Lower lobe of right lung (tissue), 2 donors: ENCODE data around the gene SNX24. TPM values are rescaled to one million over a fixed set of nuclear protein-coding genes. Genes with fewer than 3 reads are reported as not detected.

Experiments
- ATAC-seq, 2 donors: fragments of 200-7000 bp; cut with Tn5 transposase; one replicate each; pipeline ENCODE4 v1.9.1; 2020 to 2022; ENCODE audit warnings: mild to moderate bottlenecking in 2 of 2, moderate library complexity in 2 of 2
- DNase-seq: peaks from one replicate; pipeline ENCODE4 v3.0.0-alpha.2; 2020
- H3K27ac ChIP-seq: fragments of 200-600 bp; one replicate; pipeline ENCODE4 v1.8.0; 2022
- H3K27me3 ChIP-seq: fragments of 200-600 bp; one replicate; pipeline ENCODE4 v1.8.0; 2022; ENCODE audit warnings: low read depth
- H3K36me3 ChIP-seq: fragments of 200-600 bp; one replicate; pipeline ENCODE4 v1.8.0; 2022; ENCODE audit warnings: mild to moderate bottlenecking
- H3K4me1 ChIP-seq: fragments of 200-600 bp; one replicate; pipeline ENCODE4 v1.8.0; 2022
- H3K4me3 ChIP-seq: fragments of 200-600 bp; one replicate; pipeline ENCODE4 v1.8.0; 2022; ENCODE audit warnings: mild to moderate bottlenecking
- H3K9me3 ChIP-seq: fragments of 200-600 bp; one replicate; pipeline ENCODE4 v1.8.0; 2022
- intact Hi-C: fragments of 100-400 bp; cut with DNase I; formaldehyde crosslinking; loops from one replicate; pipeline ENCODE4 v1.11.0; 2022
- total RNA-seq: library from RNA; stranded (reverse); fragmentation: NEBNext Ultra II Directional; extraction: Animal tissue kit (Norgen Biotek cat#: 25700); gene quantifications from one replicate; pipeline ENCODE4 v1.2.1, GENCODE V29; 2021
- TF ChIP-seq, protein P1 (sequence below): fragments of 200-600 bp; IDR thresholded peaks from one replicate; pipeline ENCODE4 v1.8.0; 2022; ENCODE audit warnings: antibody characterized with exemption, mild to moderate bottlenecking
- donor health status: DM: no; HTN: yes; CAD: no; lungs with severe emphysema.

Gene SNX24
- total RNA-seq, 1 donor from 2014 or later, result 26.7 TPM

DNA sequence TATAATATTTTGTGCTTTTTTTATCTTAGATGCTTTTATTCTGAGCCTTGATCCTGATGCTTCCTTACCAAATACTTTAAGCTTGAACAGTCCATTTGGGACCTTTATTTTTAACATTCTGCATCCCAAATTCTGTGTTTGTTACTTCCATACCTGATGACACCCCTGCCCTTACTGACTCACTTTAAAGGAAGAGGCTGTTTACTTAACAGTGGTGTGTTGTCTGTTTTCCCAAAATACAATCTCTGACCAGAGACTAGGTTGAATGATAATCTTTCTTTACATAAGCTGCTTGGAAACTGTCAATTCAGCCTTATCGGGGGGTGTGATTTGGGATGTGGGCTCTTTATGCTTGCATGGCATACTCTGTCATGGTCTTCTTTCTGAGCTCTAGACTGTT is 71.1 kb downstream of the SNX24 start:
- no peaks in the 10 kb centered on the region for H3K9me3 ChIP-seq
- H3K4me1 ChIP-seq, result no peaks in the 10 kb centered on the region
- H3K4me3 ChIP-seq, result no peak overlapping the region
- ATAC-seq (no peak), DNase-seq (no peak)
- TF ChIP-seq, protein P1, sequence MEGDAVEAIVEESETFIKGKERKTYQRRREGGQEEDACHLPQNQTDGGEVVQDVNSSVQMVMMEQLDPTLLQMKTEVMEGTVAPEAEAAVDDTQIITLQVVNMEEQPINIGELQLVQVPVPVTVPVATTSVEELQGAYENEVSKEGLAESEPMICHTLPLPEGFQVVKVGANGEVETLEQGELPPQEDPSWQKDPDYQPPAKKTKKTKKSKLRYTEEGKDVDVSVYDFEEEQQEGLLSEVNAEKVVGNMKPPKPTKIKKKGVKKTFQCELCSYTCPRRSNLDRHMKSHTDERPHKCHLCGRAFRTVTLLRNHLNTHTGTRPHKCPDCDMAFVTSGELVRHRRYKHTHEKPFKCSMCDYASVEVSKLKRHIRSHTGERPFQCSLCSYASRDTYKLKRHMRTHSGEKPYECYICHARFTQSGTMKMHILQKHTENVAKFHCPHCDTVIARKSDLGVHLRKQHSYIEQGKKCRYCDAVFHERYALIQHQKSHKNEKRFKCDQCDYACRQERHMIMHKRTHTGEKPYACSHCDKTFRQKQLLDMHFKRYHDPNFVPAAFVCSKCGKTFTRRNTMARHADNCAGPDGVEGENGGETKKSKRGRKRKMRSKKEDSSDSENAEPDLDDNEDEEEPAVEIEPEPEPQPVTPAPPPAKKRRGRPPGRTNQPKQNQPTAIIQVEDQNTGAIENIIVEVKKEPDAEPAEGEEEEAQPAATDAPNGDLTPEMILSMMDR, result no peak
- no peak overlapping the region for H3K27ac ChIP-seq
- no peaks in the 10 kb centered on the region for H3K27me3 ChIP-seq
- H3K36me3 ChIP-seq, result no peaks in the 10 kb centered on the region
- intact Hi-C loops, result no loop called here

DNA sequence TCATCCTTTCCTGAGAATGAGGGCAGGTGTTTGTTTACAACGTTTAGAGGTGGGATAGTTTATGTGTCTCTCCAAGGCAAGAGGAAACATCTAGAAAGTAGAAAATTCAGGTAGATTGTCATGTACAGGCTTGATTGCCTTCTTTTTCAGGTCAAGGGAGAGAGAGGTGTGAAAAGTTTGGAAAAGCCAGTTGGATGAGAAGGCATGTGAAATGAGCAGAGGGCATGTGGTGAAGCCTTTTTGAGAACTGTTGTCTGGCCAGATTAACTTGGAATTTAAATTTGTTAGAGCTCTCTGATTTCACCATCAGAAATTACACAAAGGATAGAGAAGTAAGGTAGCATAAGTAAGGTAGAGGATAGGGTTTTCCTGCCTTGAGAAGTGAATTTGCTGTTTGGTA is 74.6 kb downstream of the SNX24 start:
- intact Hi-C loops, result no loop called here
- H3K9me3 ChIP-seq, result no peaks in the 10 kb centered on the region
- H3K27ac ChIP-seq, result no peak overlapping the region
- no peaks in the 10 kb centered on the region for H3K4me1 ChIP-seq
- ATAC-seq (no peak), DNase-seq (no peak)
- H3K27me3 ChIP-seq, result no peaks in the 10 kb centered on the region
- TF ChIP-seq, protein P1, result no peak
- no peaks in the 10 kb centered on the region for H3K36me3 ChIP-seq
- no peak overlapping the region for H3K4me3 ChIP-seq

DNA sequence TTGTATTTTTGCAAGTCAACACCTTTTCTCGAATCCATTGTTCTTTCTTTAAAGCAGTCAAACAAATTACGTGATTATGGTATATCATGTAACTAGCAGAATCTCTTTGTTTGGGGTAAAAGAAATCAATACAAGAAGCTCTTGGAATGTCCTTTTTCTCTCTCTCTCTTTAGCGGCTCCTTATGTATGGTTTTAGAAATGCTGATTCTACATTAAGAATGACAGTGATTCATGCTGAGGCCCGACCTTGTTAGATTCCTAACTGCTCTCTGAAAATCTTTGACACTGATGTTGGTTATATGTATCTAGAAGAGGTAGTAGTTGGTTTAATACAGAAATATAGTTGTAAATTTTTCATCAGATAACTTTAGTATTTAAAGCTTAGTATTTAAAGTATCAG is 76.4 kb downstream of the SNX24 start:
- Histone ChIP-seq H3K9me3 (no peaks in the 10 kb centered on the region), H3K4me1 (no peaks in the 10 kb centered on the region), H3K27ac (no peak overlapping the region), H3K4me3 (no peak overlapping the region), H3K27me3 (no peaks in the 10 kb centered on the region), H3K36me3 (no peaks in the 10 kb centered on the region)
- ATAC-seq (no peak), DNase-seq (no peak)
- TF ChIP-seq, protein P1, result no peak
- intact Hi-C loops, result no loop called here

DNA sequence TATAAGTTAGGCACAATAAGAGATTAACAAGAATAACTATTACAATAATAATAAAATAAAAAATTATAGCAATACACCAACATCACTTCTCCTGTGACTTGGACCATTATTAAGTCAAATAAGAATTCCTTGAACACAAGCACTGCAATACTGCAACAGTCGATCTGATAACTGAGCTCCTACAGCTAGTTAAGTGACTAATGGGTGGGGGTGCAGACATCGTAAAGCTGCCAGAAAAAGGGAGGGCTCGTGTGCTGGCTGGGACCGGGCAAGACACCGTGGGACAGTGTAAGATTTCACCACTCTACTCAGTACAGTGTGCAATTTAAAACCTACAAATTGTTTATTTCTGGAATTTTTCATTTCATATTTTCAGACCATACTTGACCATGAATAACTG is 78.8 kb downstream of the SNX24 start:
- intact Hi-C loops, result no loop called here
- no peak for DNase-seq
- ATAC-seq, result no peak

DNA sequence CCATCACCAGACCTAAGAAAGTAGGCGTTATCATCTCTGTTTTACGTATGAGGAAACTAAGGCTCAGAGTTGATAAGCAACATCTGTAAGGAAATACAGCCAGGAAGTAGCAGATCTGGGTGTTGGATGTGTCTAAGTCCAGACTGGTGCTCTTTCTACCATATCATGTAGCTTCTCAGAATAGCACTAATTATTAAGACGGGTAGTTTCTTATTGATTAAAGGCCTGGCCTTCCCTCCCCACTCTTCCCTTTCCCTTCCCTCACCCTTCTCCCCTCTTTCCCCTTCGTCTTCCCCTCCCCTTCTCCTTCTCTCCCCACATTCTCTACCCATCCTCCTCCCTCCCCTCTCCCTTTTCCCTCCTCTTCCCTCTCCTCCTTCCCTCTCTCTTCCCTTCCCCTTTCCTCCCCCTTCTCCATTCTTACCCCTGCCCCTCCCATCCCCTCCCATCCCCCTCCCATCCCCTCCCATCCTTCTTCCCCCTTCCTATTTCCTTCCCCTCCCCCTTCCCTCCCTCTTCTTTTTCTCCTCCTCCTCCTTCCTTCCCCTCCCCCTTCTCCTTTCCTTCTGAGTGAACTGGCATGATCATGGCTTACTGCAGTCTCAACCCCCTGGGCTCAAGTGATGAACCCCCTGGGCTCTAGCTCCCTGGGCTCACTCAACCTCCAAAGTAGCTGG is 79.4 kb downstream of the SNX24 start:
- TF ChIP-seq, protein P1, result no peak
- DNase-seq, result no peak
- Histone ChIP-seq H3K27ac (no peak overlapping the region), H3K27me3 (no peaks in the 10 kb centered on the region), H3K4me1 (no peaks in the 10 kb centered on the region), H3K4me3 (no peak overlapping the region), H3K9me3 (no peaks in the 10 kb centered on the region), H3K36me3 (no peaks in the 10 kb centered on the region)
- intact Hi-C loops, result no loop called here
- ATAC-seq, result no peak

More for the DNA sequence above, 78.8 kb downstream of the SNX24 start:
- H3K27me3 ChIP-seq, result no peaks in the 10 kb centered on the region
- H3K4me3 ChIP-seq, result no peak overlapping the region
- H3K36me3 ChIP-seq, result no peaks in the 10 kb centered on the region
- no peak overlapping the region for H3K27ac ChIP-seq
- H3K9me3 ChIP-seq, result no peaks in the 10 kb centered on the region
- TF ChIP-seq, protein P1, result no peak
- no peaks in the 10 kb centered on the region for H3K4me1 ChIP-seq
